Measurements from ENCODE around the gene FOXP1.

DNA sequence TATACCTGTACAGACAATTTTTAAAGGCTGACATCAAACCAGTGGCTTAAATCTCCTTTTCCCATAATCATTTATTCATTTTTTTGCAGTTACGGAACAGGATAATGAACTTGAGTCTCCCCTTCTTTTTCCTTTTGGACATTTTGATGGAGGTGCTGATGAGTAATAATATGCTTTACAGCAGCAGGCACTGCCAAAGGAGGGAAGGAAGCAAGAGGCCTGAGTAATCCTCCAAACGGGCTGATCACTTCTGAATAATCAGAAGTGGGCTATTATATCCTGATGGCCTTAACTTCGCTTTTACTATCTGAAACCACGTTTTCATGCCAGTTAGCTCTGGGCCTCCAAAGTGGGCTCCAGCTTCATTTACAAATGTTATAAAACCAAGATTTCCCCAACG is 527.2 kb downstream of the FOXP1 start:
- TF ChIP-seq POLR2A (IDR thresholded peaks at IDR 0.05), result no peak
- TF ChIP-seq, protein P1, sequence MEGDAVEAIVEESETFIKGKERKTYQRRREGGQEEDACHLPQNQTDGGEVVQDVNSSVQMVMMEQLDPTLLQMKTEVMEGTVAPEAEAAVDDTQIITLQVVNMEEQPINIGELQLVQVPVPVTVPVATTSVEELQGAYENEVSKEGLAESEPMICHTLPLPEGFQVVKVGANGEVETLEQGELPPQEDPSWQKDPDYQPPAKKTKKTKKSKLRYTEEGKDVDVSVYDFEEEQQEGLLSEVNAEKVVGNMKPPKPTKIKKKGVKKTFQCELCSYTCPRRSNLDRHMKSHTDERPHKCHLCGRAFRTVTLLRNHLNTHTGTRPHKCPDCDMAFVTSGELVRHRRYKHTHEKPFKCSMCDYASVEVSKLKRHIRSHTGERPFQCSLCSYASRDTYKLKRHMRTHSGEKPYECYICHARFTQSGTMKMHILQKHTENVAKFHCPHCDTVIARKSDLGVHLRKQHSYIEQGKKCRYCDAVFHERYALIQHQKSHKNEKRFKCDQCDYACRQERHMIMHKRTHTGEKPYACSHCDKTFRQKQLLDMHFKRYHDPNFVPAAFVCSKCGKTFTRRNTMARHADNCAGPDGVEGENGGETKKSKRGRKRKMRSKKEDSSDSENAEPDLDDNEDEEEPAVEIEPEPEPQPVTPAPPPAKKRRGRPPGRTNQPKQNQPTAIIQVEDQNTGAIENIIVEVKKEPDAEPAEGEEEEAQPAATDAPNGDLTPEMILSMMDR (IDR thresholded peaks at IDR 0.05), result no peak
